CD4-positive, alpha-beta T cell (primary cell): ENCODE results near the gene STYXL1. TPM values are rescaled to one million over a fixed set of nuclear protein-coding genes. Genes with fewer than 3 reads are reported as not detected.
"Not testable (repeated sequence)": the region's sequence is repeated elsewhere in the genome, so short reads cannot be mapped to it uniquely, and the experiment has no call there.

ENCODE experiments used
- ATAC-seq: fragments of 200-7000 bp; cut with Tn5 transposase; one replicate; pipeline ENCODE4 v1.10.0; 2022; ENCODE audit warnings: mild to moderate bottlenecking; ENCODE audit not compliant: poor library complexity
- CTCF ChIA-PET: fragments of 350-600 bp; sonication (Branson Sonifier 250); formaldehyde crosslinking; loops from one replicate; lab custom pipeline; 2021; ENCODE audit warnings: antibody characterized with exemption, inconsistent platforms; lab: Charles Lee
- POLR2A ChIA-PET: fragments of 350-600 bp; sonication (Branson Sonifier 250); formaldehyde crosslinking; loops from one replicate; lab custom pipeline; 2021; ENCODE audit warnings: antibody characterized with exemption, inconsistent platforms; lab: Charles Lee
- DNase-seq, 14 experiments: peaks; one replicate each; pipeline ENCODE4 v3.0.0-alpha.2; 2013 to 2020; ENCODE audit warnings: mixed read lengths in 2 of 14
- H3K27ac ChIP-seq, 2 donors: one replicate each; pipeline versions ENCODE4 v1.5.1 to v1.7.0; 2013; ENCODE audit warnings: low read length in 2 of 2, low read depth in 1 of 2, mild to moderate bottlenecking in 1 of 2
- H3K27me3 ChIP-seq, 2 experiments: 1 replicate in 1 of 2; 2 replicates in 1 of 2; pipeline versions ENCODE4 v1.6.1 to v1.7.0; 2013; ENCODE audit warnings: low read length in 2 of 2, control low read depth in 1 of 2, mild to moderate bottlenecking in 1 of 2, moderate library complexity in 1 of 2; ENCODE audit not compliant: insufficient read depth in 2 of 2, control insufficient read depth in 1 of 2
- H3K36me3 ChIP-seq: one replicate; pipeline ENCODE4 v1.6.1; 2013; ENCODE audit warnings: low read length, control low read depth; ENCODE audit not compliant: insufficient read depth
- H3K4me1 ChIP-seq: one replicate; pipeline ENCODE4 v1.6.1; 2013; ENCODE audit warnings: low read length, control low read depth; ENCODE audit not compliant: insufficient read depth
- H3K4me3 ChIP-seq: one replicate; pipeline ENCODE4 v1.5.1; 2013; ENCODE audit warnings: mild to moderate bottlenecking, low read length, moderate library complexity
- H3K9me3 ChIP-seq, 2 experiments: 1 replicate in 1 of 2; 2 replicates in 1 of 2; pipeline versions ENCODE4 v1.6.1 to v1.7.0; 2013; ENCODE audit warnings: low read length in 2 of 2, mild to moderate bottlenecking in 2 of 2, control low read depth in 1 of 2, moderate library complexity in 1 of 2; ENCODE audit not compliant: control insufficient read depth in 1 of 2, insufficient read depth in 1 of 2
- H3K27ac Mint-ChIP-seq: one replicate; pipeline ENCODE4 v1.8.0; 2020; ENCODE audit warnings: mixed read lengths
- H3K27me3 Mint-ChIP-seq: one replicate; pipeline ENCODE4 v1.8.0; 2021; ENCODE audit warnings: mixed read lengths
- H3K36me3 Mint-ChIP-seq: one replicate; pipeline ENCODE4 v1.8.0; 2021; ENCODE audit warnings: low read depth, mixed read lengths
- H3K4me1 Mint-ChIP-seq: one replicate; pipeline ENCODE4 v1.8.0; 2021; ENCODE audit warnings: low read depth, mixed read lengths
- H3K4me3 Mint-ChIP-seq: one replicate; pipeline ENCODE4 v1.8.0; 2020; ENCODE audit warnings: mild to moderate bottlenecking, mixed read lengths
- H3K9me3 Mint-ChIP-seq: one replicate; pipeline ENCODE4 v1.8.0; 2020; ENCODE audit warnings: mixed read lengths
- CTCF ChIP-seq: fragments of 200-600 bp; IDR thresholded peaks from one replicate; pipeline ENCODE4 v1.8.0; 2022; ENCODE audit warnings: antibody characterized with exemption, mild to moderate bottlenecking
- intact Hi-C, 2 experiments: fragments of 100-400 bp; cut with DNase I in 1 of 2; cut with micrococcal nuclease in 1 of 2; formaldehyde crosslinking; loops; one replicate each; pipeline versions ENCODE4 v1.15.1 to v1.9.0; 2023 to 2025; cut with DNase I, micrococcal nuclease
- total RNA-seq, 174 experiments: library from RNA in 2 of 174; stranded (reverse) in 2 of 174; gene quantifications; one replicate each; pipeline ENCODE4 v1.2.3 and lab custom pipeline; 2021 to 2026

The STYXL1 gene
- total RNA-seq, 2 experiments from 2014 or later: 8.4 to 8.5 TPM

- H3K36me3 Mint-ChIP-seq: peaks cover 7% of the 10 kb centered on the region
- no peaks in the 10 kb centered on the region for H3K9me3 ChIP-seq
- no peaks in the 10 kb centered on the region for H3K27me3 ChIP-seq
- ATAC-seq (no peak), DNase-seq (no peak)
- H3K27me3 Mint-ChIP-seq: no peaks in the 10 kb centered on the region
- peaks cover 3% of the 10 kb centered on the region for H3K4me1 ChIP-seq
- H3K4me3 ChIP-seq: no peak overlapping the region
- H3K9me3 Mint-ChIP-seq: no peaks in the 10 kb centered on the region
- no peak overlapping the region for H3K4me3 Mint-ChIP-seq
- H3K4me1 Mint-ChIP-seq: peaks cover 21% of the 10 kb centered on the region
- H3K27ac Mint-ChIP-seq: no peak overlapping the region
- ChIA-PET CTCF (no interaction called here), POLR2A (no interaction called here)
- no peak for TF ChIP-seq CTCF
- H3K36me3 ChIP-seq: peaks cover 13% of the 10 kb centered on the region
- intact Hi-C loops: no loop called here
- H3K27ac ChIP-seq: no peak overlapping the region
Measured at GRCh38 chr7:76040126-76040525, 7.7 kb downstream of the STYXL1 start.

GRCh38 chr7:76037310-76037709 is 10.5 kb downstream of the STYXL1 start:
- POLR2A ChIA-PET: no interaction called here
- H3K27ac ChIP-seq: no peak overlapping the region
- H3K36me3 Mint-ChIP-seq: no peaks in the 10 kb centered on the region
- no peak overlapping the region for H3K27ac Mint-ChIP-seq
- no peaks in the 10 kb centered on the region for H3K27me3 Mint-ChIP-seq
- H3K9me3 Mint-ChIP-seq: no peaks in the 10 kb centered on the region
- H3K4me3 Mint-ChIP-seq: no peak overlapping the region
- peaks cover 4% of the 10 kb centered on the region for H3K36me3 ChIP-seq
- H3K27me3 ChIP-seq: no peaks in the 10 kb centered on the region
- ATAC-seq (no peak), DNase-seq (no peak)
- H3K9me3 ChIP-seq: no peaks in the 10 kb centered on the region
- no peak for TF ChIP-seq CTCF
- CTCF ChIA-PET: no interaction called here
- H3K4me3 ChIP-seq: no peak overlapping the region
- H3K4me1 ChIP-seq: no peaks in the 10 kb centered on the region
- peaks cover 7% of the 10 kb centered on the region for H3K4me1 Mint-ChIP-seq
- intact Hi-C loops: no loop called here

- ChIA-PET CTCF (interaction anchor here (0.7 kb wide), 2 partner anchors 156 to 231 kb away, joined by 3 read pairs; no protein-coding TSS in a partner anchor), POLR2A (no interaction called here)
- no peak overlapping the region for H3K27ac Mint-ChIP-seq
- no peaks in the 10 kb centered on the region for H3K4me1 Mint-ChIP-seq
- Histone ChIP-seq H3K27me3 (no peaks in the 10 kb centered on the region), H3K9me3 (no peaks in the 10 kb centered on the region), H3K4me3 (no peak overlapping the region), H3K36me3 (no peaks in the 10 kb centered on the region), H3K27ac (no peak overlapping the region), H3K4me1 (no peaks in the 10 kb centered on the region)
- no peaks in the 10 kb centered on the region for H3K27me3 Mint-ChIP-seq
- intact Hi-C loops: no loop called here
- ATAC-seq (no peak), DNase-seq (no peak)
- H3K9me3 Mint-ChIP-seq: no peaks in the 10 kb centered on the region
- no peak for TF ChIP-seq CTCF
- H3K36me3 Mint-ChIP-seq: peaks cover 15% of the 10 kb centered on the region
- H3K4me3 Mint-ChIP-seq: no peak overlapping the region
Measured at GRCh38 chr7:76031964-76032363, 15.8 kb downstream of the STYXL1 start.

GRCh38 chr7:76029682-76030081 is 18.1 kb downstream of the STYXL1 start:
- H3K4me1 Mint-ChIP-seq, CTCF ChIA-PET, H3K36me3 ChIP-seq, H3K4me3 Mint-ChIP-seq, H3K27ac Mint-ChIP-seq, H3K27me3 ChIP-seq, DNase-seq, H3K4me1 ChIP-seq, H3K9me3 Mint-ChIP-seq, H3K27me3 Mint-ChIP-seq, ATAC-seq, POLR2A ChIA-PET, H3K27ac ChIP-seq, H3K9me3 ChIP-seq, H3K4me3 ChIP-seq: not testable (repeated sequence)
- peaks cover 29% of the 10 kb centered on the region for H3K36me3 Mint-ChIP-seq
- intact Hi-C loops: loop anchor here in 1 of 2 experiments (10.0 kb wide), 1 partner anchor 505 kb away; no protein-coding TSS in a partner anchor
